A673 (cell line): ENCODE results near the gene ZFP69B. TPM values are rescaled to one million over a fixed set of nuclear protein-coding genes. Genes with fewer than 3 reads are reported as not detected.

Experiments
- BruUV-seq: library from RNA; stranded (reverse); fragments of 400-500 nt; replicated peaks from 2 replicates; lab custom pipeline; 2021; lab: Mats Ljungman, UMichigan
- CTCF ChIA-PET: fragments of 300-600 bp; sonication (Branson Sonifier 250); formaldehyde crosslinking; loops from one replicate; lab custom pipeline; 2022; ENCODE audit warnings: antibody characterized with exemption; lab: Charles Lee
- POLR2A ChIA-PET: fragments of 300-600 bp; sonication (Branson Sonifier 250); formaldehyde crosslinking; loops from one replicate; lab custom pipeline; 2022; ENCODE audit warnings: antibody characterized with exemption; ENCODE audit not compliant: low non-redundant PET; lab: Charles Lee
- DNase-seq: peaks from one replicate; pipeline ENCODE4 v3.0.0-alpha.2; 2015; ENCODE audit warnings: low spot score
- H3K27ac ChIP-seq: fragments of 200-600 bp; sonication (generic); 2 replicates; pipeline ENCODE4 v1.5.1; 2016; ENCODE audit warnings: mixed run types, low read depth, mild to moderate bottlenecking, mixed read lengths, antibody characterized with exemption, low read length; ENCODE audit not compliant: poor library complexity, severe bottlenecking
- H3K27me3 ChIP-seq: fragments of 200-600 bp; sonication (generic); replicated peaks from 2 replicates; pipeline ENCODE4 v1.6.1; 2017; ENCODE audit warnings: mixed run types, low read depth, mild to moderate bottlenecking, mixed read lengths, antibody characterized with exemption, low read length; ENCODE audit not compliant: insufficient read depth, poor library complexity
- H3K36me3 ChIP-seq: fragments of 200-600 bp; sonication (generic); 2 replicates; pipeline ENCODE4 v1.6.1; 2016; ENCODE audit warnings: mixed run types, mild to moderate bottlenecking, mixed read lengths, antibody characterized with exemption, low read length; ENCODE audit not compliant: insufficient read depth, poor library complexity, severe bottlenecking
- H3K4me1 ChIP-seq: fragments of 200-600 bp; sonication (generic); 2 replicates; pipeline ENCODE4 v1.6.1; 2017; ENCODE audit warnings: mixed run types, mild to moderate bottlenecking, mixed read lengths, antibody characterized with exemption, low read length; ENCODE audit not compliant: insufficient read depth, poor library complexity, severe bottlenecking
- H3K4me3 ChIP-seq: fragments of 200-600 bp; sonication (generic); 2 replicates; pipeline ENCODE4 v1.5.1; 2016; ENCODE audit warnings: low read depth, mixed run types, mild to moderate bottlenecking, mixed read lengths, low read length; ENCODE audit not compliant: poor library complexity, severe bottlenecking
- H3K9me3 ChIP-seq: fragments of 200-600 bp; sonication (generic); 2 replicates; pipeline ENCODE4 v1.6.1; 2016; ENCODE audit warnings: mixed run types, low read depth, mild to moderate bottlenecking, mixed read lengths, antibody characterized with exemption, low read length; ENCODE audit not compliant: poor library complexity, severe bottlenecking
- EZH2 ChIP-seq: fragments of 200-600 bp; sonication (generic); IDR thresholded peaks from 2 replicates; pipeline ENCODE4 v1.6.1; 2017; ENCODE audit warnings: borderline replicate concordance, low read depth, mild to moderate bottlenecking, mixed read lengths, antibody characterized with exemption, low read length; ENCODE audit not compliant: poor library complexity, severe bottlenecking
- intact Hi-C: fragments of 100-400 bp; cut with micrococcal nuclease; formaldehyde crosslinking; loops from one replicate; pipeline ENCODE4 v1.10.0; 2022; ENCODE audit not compliant: unreplicated experiment
- total RNA-seq: library from RNA; stranded (reverse); gene quantifications from 2 replicates; pipeline ENCODE4 v1.2.3, GENCODE V29; 2021
- TF ChIP-seq, protein P1 (sequence below): fragments of 300-800, 200-600 bp; sonication (generic); conservative IDR thresholded peaks from 2 replicates; pipeline ENCODE4 v1.5.1; 2017; ENCODE audit warnings: low read depth, mild to moderate bottlenecking, antibody characterized with exemption, low read length, moderate library complexity, mixed read lengths

The ZFP69B gene
- total RNA-seq, 1 experiment from 2014 or later = 18.5 TPM

DNA sequence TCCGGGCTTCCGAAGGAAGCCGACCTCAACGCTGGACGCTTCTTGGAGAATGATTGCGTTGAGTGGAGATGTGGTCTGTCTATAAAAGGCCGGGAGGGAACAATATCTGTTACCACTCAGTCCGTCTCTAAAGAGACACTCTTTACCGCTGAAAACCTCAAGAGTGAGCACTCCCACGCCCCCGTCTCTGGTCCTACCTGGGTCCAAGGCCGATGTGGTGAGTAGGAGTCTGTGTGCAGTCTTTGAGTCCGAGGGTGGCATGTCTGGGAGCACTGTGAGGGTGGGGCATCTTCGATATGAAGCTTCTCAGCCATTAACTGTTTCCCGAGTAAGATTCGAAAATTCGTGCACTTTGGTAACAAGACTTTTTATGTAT is 27.4 kb downstream of the ZFP69B start:
- peaks cover 29% of the 10 kb centered on the region for H3K9me3 ChIP-seq
- no peak for TF ChIP-seq EZH2
- TF ChIP-seq, protein P1, sequence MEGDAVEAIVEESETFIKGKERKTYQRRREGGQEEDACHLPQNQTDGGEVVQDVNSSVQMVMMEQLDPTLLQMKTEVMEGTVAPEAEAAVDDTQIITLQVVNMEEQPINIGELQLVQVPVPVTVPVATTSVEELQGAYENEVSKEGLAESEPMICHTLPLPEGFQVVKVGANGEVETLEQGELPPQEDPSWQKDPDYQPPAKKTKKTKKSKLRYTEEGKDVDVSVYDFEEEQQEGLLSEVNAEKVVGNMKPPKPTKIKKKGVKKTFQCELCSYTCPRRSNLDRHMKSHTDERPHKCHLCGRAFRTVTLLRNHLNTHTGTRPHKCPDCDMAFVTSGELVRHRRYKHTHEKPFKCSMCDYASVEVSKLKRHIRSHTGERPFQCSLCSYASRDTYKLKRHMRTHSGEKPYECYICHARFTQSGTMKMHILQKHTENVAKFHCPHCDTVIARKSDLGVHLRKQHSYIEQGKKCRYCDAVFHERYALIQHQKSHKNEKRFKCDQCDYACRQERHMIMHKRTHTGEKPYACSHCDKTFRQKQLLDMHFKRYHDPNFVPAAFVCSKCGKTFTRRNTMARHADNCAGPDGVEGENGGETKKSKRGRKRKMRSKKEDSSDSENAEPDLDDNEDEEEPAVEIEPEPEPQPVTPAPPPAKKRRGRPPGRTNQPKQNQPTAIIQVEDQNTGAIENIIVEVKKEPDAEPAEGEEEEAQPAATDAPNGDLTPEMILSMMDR = no peak
- BruUV-seq = no TSS peak
- H3K27ac ChIP-seq = peak overlapping the region; percentile 51
- intact Hi-C loops = no loop called here
- peak overlapping the region; percentile 76 for H3K4me3 ChIP-seq
- peak; percentile 33 for DNase-seq
- no peaks in the 10 kb centered on the region for H3K27me3 ChIP-seq
- peaks cover 5% of the 10 kb centered on the region for H3K4me1 ChIP-seq
- ChIA-PET CTCF (no interaction called here), POLR2A (no interaction called here)
- H3K36me3 ChIP-seq = peaks cover 3% of the 10 kb centered on the region

DNA sequence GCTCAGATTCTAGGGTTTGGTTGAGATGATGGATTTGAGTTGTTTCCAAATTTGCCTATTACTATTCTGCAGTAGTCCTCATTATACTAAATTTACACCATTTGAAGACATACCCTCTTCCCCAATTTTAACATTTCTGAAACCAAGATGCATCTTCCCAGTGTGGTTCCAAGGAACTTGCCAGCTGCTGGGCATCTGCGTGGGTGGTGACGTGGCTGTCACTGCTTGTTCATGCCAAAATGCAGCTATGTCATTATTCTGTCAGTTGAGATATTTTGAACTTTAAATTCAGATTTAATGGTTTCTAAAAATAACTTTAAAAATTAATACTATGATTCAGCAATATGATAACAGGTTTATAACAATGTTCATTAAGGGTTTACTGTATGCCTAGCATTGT is 28.0 kb downstream of the ZFP69B start:
- H3K27ac ChIP-seq = no peak overlapping the region
- peaks cover 25% of the 10 kb centered on the region for H3K9me3 ChIP-seq
- ChIA-PET CTCF (no interaction called here), POLR2A (no interaction called here)
- peaks cover 7% of the 10 kb centered on the region for H3K36me3 ChIP-seq
- no peaks in the 10 kb centered on the region for H3K27me3 ChIP-seq
- BruUV-seq = no TSS peak
- no peak for TF ChIP-seq EZH2
- TF ChIP-seq, protein P1 = no peak
- intact Hi-C loops = no loop called here
- H3K4me1 ChIP-seq = peaks cover 5% of the 10 kb centered on the region
- DNase-seq = peak; percentile 24
- H3K4me3 ChIP-seq = peak overlapping the region; percentile 76

DNA sequence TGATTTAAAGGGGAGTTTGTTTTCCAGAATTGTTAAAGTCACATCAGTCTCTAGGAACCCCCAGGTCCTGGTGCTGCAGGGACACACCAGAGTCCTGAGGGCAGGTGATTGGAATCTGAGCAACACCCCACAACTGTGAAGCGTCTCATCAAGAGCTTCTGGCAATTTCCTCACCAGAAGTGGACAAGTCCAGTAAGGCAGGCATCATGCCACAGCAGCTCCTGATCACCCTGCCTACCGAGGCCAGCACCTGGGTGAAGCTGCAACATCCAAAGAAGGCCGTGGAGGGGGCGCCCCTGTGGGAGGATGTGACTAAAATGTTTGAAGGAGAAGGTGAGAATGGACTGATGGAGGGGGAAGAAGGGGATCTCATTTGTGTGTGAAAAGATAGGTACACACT is 28.9 kb downstream of the ZFP69B start:
- DNase-seq = no peak
- H3K36me3 ChIP-seq = peaks cover 12% of the 10 kb centered on the region
- POLR2A ChIA-PET = no interaction called here
- BruUV-seq = no TSS peak
- peaks cover 5% of the 10 kb centered on the region for H3K4me1 ChIP-seq
- TF ChIP-seq EZH2 = no peak
- TF ChIP-seq, protein P1 = no peak
- intact Hi-C loops = no loop called here
- CTCF ChIA-PET = no interaction called here
- no peaks in the 10 kb centered on the region for H3K27me3 ChIP-seq
- peaks cover 22% of the 10 kb centered on the region for H3K9me3 ChIP-seq
- H3K4me3 ChIP-seq = no peak overlapping the region
- no peak overlapping the region for H3K27ac ChIP-seq
